ENCODE results near the gene PML. TPM values are rescaled to one million over a fixed set of nuclear protein-coding genes. Genes with fewer than 3 reads are reported as not detected.

Gene PML
- total RNA-seq, 1 donor from 2014 or later, result 14.0 TPM

Small RNAs within 50 kb of the gene (small RNA-seq; reads per million reads assigned to genes)
- gene RN7SL429P (ENCODE audit: low replicate concordance), result not detected

Other genes starting within 250 kb of the PML start
- 24.1 TPM for gene INSYN1, start 241.4 kb upstream of the PML start, total RNA-seq
- not detected for gene TBC1D21, start 121.2 kb upstream of the PML start, total RNA-seq
- gene LOXL1, start 68.3 kb upstream of the PML start, total RNA-seq, result 3.0 TPM
- 30.2 TPM for gene STOML1, start 2.4 kb upstream of the PML start, total RNA-seq
- not detected for gene GOLGA6A, start 87.8 kb downstream of the PML start, total RNA-seq
- 176 TPM for gene ISLR2, start 135.9 kb downstream of the PML start, total RNA-seq
- 12.0 TPM for gene ISLR, start 179.0 kb downstream of the PML start, total RNA-seq
- gene STRA6, start 208.1 kb downstream of the PML start, total RNA-seq, result 4.4 TPM
- gene CCDC33, start 241.6 kb downstream of the PML start, total RNA-seq, result 0.25 TPM

Measured in temporal lobe (tissue), 2 donors.